RWPE1 (cell line): ENCODE data around the gene AMACR.
A peak's percentile ranks its signal among the peaks of the same experiment; 100 is the strongest.

ENCODE experiments used
- CTCF ChIA-PET: fragments of 350-600 bp; sonication (Branson Sonifier 250); formaldehyde crosslinking; extraction: SDS; loops from one replicate; lab custom pipeline; 2021; lab: Yijun Ruan, JAX
- POLR2A ChIA-PET: fragments of 400-600 bp; formaldehyde crosslinking; extraction: SDS; loops from one replicate; lab custom pipeline; 2020; ENCODE audit warnings: antibody characterized with exemption; ENCODE audit not compliant: low non-redundant PET; lab: Yijun Ruan, JAX
- DNase-seq: peaks from one replicate; pipeline ENCODE4 v3.0.0; 2012; ENCODE audit warnings: low spot score
- H3K27ac ChIP-seq: fragments of 450-650 bp; 2 replicates; pipeline ENCODE4 v1.5.1; 2017
- TF ChIP-seq, protein P1 (sequence below): fragments of 450-650 bp; conservative IDR thresholded peaks from 2 replicates; pipeline ENCODE4 v1.5.1; 2017; ENCODE audit warnings: low read depth, mild to moderate bottlenecking

The AMACR gene

GRCh38 chr5:34053571-34054399, 45.9 kb upstream of the AMACR start:
- peak overlapping the region; percentile 41; the same call in 1 of the 2 replicates for H3K27ac ChIP-seq
- POLR2A ChIA-PET, result no interaction called here
- CTCF ChIA-PET, result no interaction called here
- no peak for DNase-seq
- TF ChIP-seq, protein P1, sequence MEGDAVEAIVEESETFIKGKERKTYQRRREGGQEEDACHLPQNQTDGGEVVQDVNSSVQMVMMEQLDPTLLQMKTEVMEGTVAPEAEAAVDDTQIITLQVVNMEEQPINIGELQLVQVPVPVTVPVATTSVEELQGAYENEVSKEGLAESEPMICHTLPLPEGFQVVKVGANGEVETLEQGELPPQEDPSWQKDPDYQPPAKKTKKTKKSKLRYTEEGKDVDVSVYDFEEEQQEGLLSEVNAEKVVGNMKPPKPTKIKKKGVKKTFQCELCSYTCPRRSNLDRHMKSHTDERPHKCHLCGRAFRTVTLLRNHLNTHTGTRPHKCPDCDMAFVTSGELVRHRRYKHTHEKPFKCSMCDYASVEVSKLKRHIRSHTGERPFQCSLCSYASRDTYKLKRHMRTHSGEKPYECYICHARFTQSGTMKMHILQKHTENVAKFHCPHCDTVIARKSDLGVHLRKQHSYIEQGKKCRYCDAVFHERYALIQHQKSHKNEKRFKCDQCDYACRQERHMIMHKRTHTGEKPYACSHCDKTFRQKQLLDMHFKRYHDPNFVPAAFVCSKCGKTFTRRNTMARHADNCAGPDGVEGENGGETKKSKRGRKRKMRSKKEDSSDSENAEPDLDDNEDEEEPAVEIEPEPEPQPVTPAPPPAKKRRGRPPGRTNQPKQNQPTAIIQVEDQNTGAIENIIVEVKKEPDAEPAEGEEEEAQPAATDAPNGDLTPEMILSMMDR, result no peak

- TF ChIP-seq, protein P1, result no peak
- POLR2A ChIA-PET, result no interaction called here
- DNase-seq, result peak; percentile 55
- no peak overlapping the region for H3K27ac ChIP-seq
- CTCF ChIA-PET, result no interaction called here
Measured at GRCh38 chr5:34053133-34053532, 45.3 kb upstream of the AMACR start.

DNA sequence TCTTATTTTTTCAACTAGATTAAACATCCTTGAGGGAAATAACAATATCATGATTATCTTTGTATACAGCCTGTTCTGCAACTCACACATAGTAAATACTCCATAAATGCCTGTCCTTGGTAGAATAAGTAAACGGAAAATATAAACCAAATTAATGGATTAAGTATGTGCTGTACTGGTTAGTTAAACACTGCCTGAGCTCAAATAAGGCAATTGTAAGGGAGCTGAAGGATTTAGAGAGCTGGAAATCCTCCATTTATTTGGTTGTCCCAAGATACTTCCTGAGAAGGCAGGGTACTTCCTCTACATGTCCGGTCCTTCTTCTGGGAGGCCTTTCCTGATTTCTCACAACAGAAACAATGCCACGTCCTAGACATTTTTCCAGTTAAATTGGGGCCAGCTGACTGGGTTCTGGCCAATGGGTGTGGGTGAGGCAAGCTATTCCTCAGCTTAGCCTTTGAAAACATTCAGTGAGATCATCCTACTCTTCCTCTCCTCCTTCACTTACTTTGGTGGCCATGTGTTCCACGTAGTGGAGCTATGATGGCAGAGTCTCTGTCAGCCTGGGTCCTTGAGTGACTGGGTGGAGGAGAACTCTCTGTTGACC, 43.6 kb upstream of the AMACR start:
- ChIA-PET POLR2A (no interaction called here), CTCF (no interaction called here)
- H3K27ac ChIP-seq, result no peak overlapping the region
- no peak for DNase-seq
- TF ChIP-seq, protein P1, result no peak

DNA sequence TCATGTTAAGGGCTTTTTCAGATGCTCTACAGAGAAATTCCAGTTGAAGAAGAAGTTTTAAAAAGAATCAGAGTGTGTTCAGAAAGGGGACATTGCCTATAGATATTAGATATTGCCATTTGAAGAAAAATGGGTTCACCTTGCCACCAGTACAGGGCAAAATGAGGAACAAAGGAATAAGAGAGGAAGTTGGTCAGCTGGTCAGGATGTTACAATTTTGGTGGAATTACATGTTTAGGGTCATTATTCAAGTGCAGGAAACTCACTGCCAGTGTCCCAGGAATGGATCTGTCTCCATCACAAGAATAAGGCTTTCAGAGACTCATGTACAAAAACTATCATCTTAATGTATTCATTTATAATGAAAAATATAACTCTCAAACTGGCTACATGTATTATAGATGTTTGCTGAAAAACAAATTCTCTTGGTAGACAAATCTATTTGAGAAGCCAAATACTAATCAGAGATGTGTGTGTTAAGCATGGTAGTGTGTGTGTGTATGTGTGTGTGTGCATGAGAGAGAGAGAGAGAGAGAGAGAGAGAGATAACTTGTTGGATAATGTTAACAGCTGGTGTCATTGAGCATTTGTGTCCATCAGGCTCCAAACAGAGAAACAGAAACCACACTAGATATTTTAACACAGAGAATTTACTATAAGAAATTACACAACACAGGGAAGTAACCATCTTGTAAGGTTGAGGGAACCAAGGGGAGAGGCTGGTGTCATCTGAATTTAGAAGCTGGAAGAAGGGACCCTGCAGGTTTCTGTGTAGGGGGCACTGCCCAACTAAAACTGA, 40.1 kb upstream of the AMACR start:
- CTCF ChIA-PET, result interaction anchor here (1.1 kb wide), 1 partner anchor 51 kb away, joined by 6 read pairs; no protein-coding TSS in a partner anchor
- TF ChIP-seq, protein P1, result no peak
- POLR2A ChIA-PET, result no interaction called here
- no peak overlapping the region for H3K27ac ChIP-seq
- DNase-seq, result no peak

- no peak for DNase-seq
- H3K27ac ChIP-seq, result no peak overlapping the region
- TF ChIP-seq, protein P1, result no peak
- CTCF ChIA-PET, result no interaction called here
- POLR2A ChIA-PET, result no interaction called here
Measured at GRCh38 chr5:34047143-34047542, 39.3 kb upstream of the AMACR start.

DNA sequence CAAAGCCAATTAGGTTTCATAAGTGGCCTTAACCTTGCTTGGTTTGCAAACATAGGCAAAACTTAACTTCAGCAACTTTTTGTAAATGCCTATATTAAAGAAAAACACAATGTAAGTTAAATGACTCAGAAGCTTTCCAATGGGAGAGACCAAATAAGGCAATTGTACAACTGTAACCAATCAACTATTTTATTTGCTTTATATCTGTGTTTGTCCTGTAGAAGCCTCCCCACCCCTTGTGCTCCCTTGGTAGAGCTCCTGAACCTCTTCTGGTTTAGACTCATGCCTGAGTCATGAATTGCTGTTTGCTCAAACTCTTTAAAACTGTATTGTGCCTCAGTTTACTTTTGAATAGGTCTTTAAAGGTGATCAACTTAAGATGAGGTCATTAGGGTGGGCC, 38.1 kb upstream of the AMACR start:
- ChIA-PET POLR2A (no interaction called here), CTCF (no interaction called here)
- TF ChIP-seq, protein P1, result no peak
- peak; percentile 40 for DNase-seq
- no peak overlapping the region for H3K27ac ChIP-seq
